Testis (tissue), 2 donors: ENCODE data around the gene RNF223.

ENCODE experiments used
- CTCF ChIP-seq, 3 experiments: fragments of 450-650 bp in 2 of 3; fragments of 200-600 bp in 1 of 3; sonication (generic) in 1 of 3; IDR thresholded peaks; one replicate each; pipeline ENCODE4 v1.5.1; 2016 to 2019; ENCODE audit warnings: antibody characterized with exemption in 3 of 3, mild to moderate bottlenecking in 2 of 3, moderate library complexity in 1 of 3
- POLR2A ChIP-seq: fragments of 450-650 bp; IDR thresholded peaks from one replicate; pipeline ENCODE4 v1.6.1; 2017; ENCODE audit warnings: antibody characterized with exemption, mild to moderate bottlenecking, moderate library complexity

GRCh38 chr1:1082776-1083415, 8.8 kb upstream of the RNF223 start:
- no peak for TF ChIP-seq CTCF (IDR thresholded peaks at IDR 0.05)
- no peak for TF ChIP-seq POLR2A
